ENCODE data around the gene VGLL4. TPM values are rescaled to one million over a fixed set of nuclear protein-coding genes. Genes with fewer than 3 reads are reported as not detected.

The VGLL4 gene
- total RNA-seq, 2 experiments from 2014 or later: 36.1 to 74.5 TPM

- H3K4me2 ChIP-seq (ENCODE audit: low read length): peak overlapping the region; percentile 88
- no peak for TF ChIP-seq CTCF (conservative IDR thresholded peaks at IDR 0.05; ENCODE audit: low read length)
- peak; percentile 85 for DNase-seq (ENCODE audit: low spot score)
- peaks cover 31% of the 10 kb centered on the region for H3K36me3 ChIP-seq (ENCODE audit: insufficient read depth, low read length)
- H3K27ac ChIP-seq (ENCODE audit: low read depth, low read length, poor library complexity, severe bottlenecking): peak overlapping the region; percentile 91
- H3K79me2 ChIP-seq (ENCODE audit: insufficient read depth, low read depth, low read length): peaks cover 88% of the 10 kb centered on the region
- no peaks in the 10 kb centered on the region for H4K20me1 ChIP-seq (ENCODE audit: insufficient read depth, low read length)
- no TSS peak for BruUV-seq (replicated peaks)
- H3K9me2 ChIP-seq (ENCODE audit: insufficient read depth, low read length): no peaks in the 10 kb centered on the region
- ChIA-PET CTCF (ENCODE audit: unreplicated experiment) (interaction anchor here (1.1 kb wide), 1 partner anchor 17 kb away, joined by 3 read pairs; no protein-coding TSS in a partner anchor), POLR2A (interaction anchor here (0.7 to 2.4 kb wide), 6 partner anchors 11 to 90 kb away, joined by 3 to 16 read pairs (median 4); no protein-coding TSS in a partner anchor)
- intact Hi-C loops (cut with micrococcal nuclease; ENCODE audit: unreplicated experiment): loop anchor here (5.0 kb wide), 1 partner anchor 118 kb away; no protein-coding TSS in a partner anchor
- peak overlapping the region; percentile 52 for H3K4me3 ChIP-seq (ENCODE audit: low read depth, low read length, poor library complexity, severe bottlenecking)
- peaks cover 87% of the 10 kb centered on the region for H3K4me1 ChIP-seq (ENCODE audit: insufficient read depth, low read length, poor library complexity, severe bottlenecking)
- H2AFZ ChIP-seq (ENCODE audit: low read length): peak overlapping the region; percentile 59; the same call in 1 of the 2 replicates
- H3K9me3 ChIP-seq (ENCODE audit: low read length): no peaks in the 10 kb centered on the region
These were observed 39.4 kb downstream of the VGLL4 start for GRCh38 chr3:11604139-11604892.

- peak; percentile 62 for DNase-seq (ENCODE audit: low spot score)
- POLR2A ChIA-PET: interaction anchor here (0.9 to 2.4 kb wide), 5 partner anchors 12 to 45 kb away, joined by 3 to 16 read pairs (median 4); no protein-coding TSS in a partner anchor
These were observed 40.1 kb downstream of the VGLL4 start for GRCh38 chr3:11603628-11604027.

More at GRCh38 chr3:11603628-11604027, 40.1 kb downstream of the VGLL4 start:
- no TSS peak for BruUV-seq (replicated peaks)
- Histone ChIP-seq H3K36me3 (ENCODE audit: insufficient read depth, low read length) (peaks cover 36% of the 10 kb centered on the region), H4K20me1 (ENCODE audit: insufficient read depth, low read length) (no peaks in the 10 kb centered on the region), H3K4me1 (ENCODE audit: insufficient read depth, low read length, poor library complexity, severe bottlenecking) (peaks cover 92% of the 10 kb centered on the region), H2AFZ (ENCODE audit: low read length) (peak overlapping the region; percentile 59; the same call in 1 of the 2 replicates), H3K4me2 (ENCODE audit: low read length) (peak overlapping the region; percentile 88), H3K79me2 (ENCODE audit: insufficient read depth, low read depth, low read length) (peaks cover 89% of the 10 kb centered on the region), H3K4me3 (ENCODE audit: low read depth, low read length, poor library complexity, severe bottlenecking) (peak overlapping the region; percentile 52), H3K9me3 (ENCODE audit: low read length) (no peaks in the 10 kb centered on the region), H3K9me2 (ENCODE audit: insufficient read depth, low read length) (no peaks in the 10 kb centered on the region), H3K27ac (ENCODE audit: low read depth, low read length, poor library complexity, severe bottlenecking) (peak overlapping the region; percentile 91)
- intact Hi-C loops (cut with micrococcal nuclease; ENCODE audit: unreplicated experiment): loop anchor here (5.0 kb wide), 1 partner anchor 119 kb away; no protein-coding TSS in a partner anchor
- CTCF ChIA-PET (ENCODE audit: unreplicated experiment): interaction anchor here (1.1 kb wide), 1 partner anchor 17 kb away, joined by 3 read pairs; no protein-coding TSS in a partner anchor
- TF ChIP-seq CTCF (conservative IDR thresholded peaks at IDR 0.05; ENCODE audit: low read length) (no peak), EZH2phosphoT487 (IDR thresholded peaks at IDR 0.05; ENCODE audit: borderline replicate concordance, low read depth, low read length) (no peak)

All from OCI-LY7 (cell line).